GM15510 (cell line): ENCODE measurements around the gene NEU4.

Experiments
- POLR2A ChIP-seq: IDR thresholded peaks from 3 replicates; pipeline ENCODE4 v1.6.1; 2011; ENCODE audit warnings: borderline replicate concordance; ENCODE audit not compliant: insufficient read length; ENCODE audit errors: extremely low read depth

The NEU4 gene

DNA sequence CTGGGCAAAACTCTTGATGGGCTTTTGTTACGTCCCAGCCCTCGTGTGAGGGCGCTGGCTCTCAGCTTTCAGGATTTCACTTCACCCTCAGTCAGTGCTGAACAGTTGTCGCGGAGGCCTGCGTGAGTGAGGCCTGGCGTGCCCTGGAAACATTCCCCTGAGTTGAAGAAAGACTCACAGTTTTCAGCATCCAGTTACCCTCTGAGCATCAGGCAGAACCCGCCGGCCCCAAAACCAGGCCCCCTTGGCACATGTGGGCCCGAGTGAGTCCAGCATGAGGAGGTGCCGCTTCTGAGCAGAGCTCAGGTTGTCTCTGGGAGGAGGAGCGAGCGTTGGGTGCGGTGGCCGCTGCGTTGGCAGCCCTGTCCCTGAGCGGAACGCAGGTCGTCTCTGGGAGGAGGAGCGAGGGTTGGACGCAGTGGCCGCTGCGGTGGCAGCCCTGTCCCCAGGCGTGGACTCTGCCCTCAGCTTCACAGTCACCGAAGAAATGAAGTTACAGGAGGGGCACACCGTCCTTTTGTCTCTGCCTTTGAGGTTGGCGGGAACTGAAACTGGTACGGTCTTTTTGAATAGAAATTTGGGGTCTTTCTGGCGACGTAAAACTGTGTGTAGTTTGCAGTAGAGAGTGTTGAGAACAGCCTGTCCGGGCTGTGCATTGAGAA lies at the start of gene NEU4:
Gene NEU4, plus strand, starts transcription at position 473 of the 662 bp plus-strand sequence. CDS start 5,292 bp downstream, outside the sequence.
- TF ChIP-seq POLR2A = no peak

DNA sequence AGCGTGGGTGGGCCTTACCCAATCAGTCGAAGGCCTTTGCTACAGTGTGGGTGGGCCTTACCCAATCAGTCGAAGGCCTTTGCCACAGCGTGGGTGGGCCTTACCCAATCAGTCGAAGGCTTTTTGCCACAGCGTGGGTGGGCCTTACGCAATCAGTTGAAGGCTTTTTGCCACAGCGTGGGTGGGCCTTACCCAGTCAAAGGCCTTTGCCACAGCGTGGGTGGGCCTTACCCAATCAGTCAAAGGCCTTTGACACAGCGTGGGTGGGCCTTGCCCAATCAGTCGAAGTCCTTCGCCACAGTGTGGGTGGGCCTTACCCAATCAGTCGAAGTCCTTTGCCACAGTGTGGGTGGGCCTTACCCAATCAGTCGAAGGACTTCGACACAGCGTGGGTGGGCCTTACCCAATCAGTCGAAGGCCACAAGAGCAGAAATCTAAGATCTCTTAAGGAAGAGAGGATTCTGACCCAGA lies 48.7 kb upstream of the NEU4 start:
- no peak for TF ChIP-seq POLR2A

- no peak for TF ChIP-seq POLR2A
Observed at GRCh38 chr2:241762321-241762932, 46.6 kb upstream of the NEU4 start.

DNA sequence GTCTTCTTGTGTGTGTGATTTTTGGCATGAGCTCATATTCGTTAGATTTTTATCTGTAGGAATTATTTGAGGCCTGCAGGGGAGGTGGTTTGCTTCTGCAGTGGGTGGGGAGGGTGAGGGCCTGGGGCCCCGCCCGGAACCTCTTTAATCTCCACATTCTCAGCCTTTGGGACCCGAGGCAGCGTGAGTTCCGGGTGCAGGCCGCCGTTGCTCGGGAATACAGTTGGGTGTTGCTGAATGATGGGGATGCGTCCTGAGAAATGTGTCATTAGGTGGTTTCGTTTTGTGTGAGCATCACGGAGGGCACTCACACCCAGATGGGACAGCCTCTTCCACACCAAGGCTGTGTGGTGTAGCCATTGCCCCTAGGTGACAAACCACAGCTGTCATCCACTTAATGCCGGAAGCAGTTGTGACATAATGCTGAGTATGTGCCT lies 46.0 kb upstream of the NEU4 start:
- no peak for TF ChIP-seq POLR2A

- TF ChIP-seq POLR2A = no peak
Observed at GRCh38 chr2:241763551-241764274, 45.3 kb upstream of the NEU4 start.

DNA sequence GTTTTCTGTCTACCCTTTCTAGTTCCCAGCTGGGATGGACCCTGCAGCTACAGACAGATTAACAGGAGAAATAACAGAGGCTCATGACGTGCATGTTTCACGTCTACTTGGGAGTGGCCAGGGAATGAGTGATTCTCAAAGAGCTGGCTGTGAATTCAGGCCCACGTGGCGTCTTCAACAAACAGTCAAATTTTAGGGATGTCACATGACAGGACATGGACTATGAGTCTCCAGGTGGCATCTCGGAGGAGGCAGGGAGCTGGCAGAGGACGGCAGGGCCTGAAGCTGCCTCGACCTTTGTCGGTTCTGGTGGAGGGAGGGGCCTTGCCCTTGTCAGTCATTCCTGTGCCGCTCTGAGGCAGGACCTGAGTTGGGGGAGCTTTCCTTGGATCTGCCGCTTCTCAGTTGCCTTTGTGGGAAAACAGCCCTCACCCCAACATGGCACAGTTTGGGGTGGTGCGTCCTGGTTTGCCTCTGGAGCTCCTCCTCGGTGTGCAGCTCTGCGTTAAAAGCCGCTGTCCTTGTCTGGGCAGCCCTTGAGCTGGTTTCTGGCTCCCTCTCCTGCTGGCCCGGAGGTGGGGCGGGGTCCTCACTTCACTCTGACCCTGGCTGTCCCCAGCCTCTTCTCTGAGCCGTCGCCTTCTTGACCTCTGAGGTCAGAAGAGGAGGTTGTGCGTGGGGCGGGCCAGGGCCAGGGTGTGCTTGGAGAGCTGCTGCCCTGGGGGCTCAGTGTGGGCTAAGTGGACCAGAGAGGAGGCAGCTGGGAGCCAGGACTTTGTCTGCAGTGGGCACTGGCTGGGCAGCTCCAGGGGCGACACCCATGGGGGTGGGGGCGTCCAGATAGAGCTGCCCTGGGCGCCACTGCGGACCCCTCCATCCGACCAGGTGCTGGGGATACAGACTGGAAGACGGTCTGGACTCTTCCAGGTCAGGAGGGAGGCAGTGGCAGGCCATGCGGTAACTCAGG lies 44.4 kb upstream of the NEU4 start:
- no peak for TF ChIP-seq POLR2A

GRCh38 chr2:241767464-241768250 lies 41.3 kb upstream of the NEU4 start:
- TF ChIP-seq POLR2A = no peak

GRCh38 chr2:241768251-241768711 lies 40.7 kb upstream of the NEU4 start:
- no peak for TF ChIP-seq POLR2A

DNA sequence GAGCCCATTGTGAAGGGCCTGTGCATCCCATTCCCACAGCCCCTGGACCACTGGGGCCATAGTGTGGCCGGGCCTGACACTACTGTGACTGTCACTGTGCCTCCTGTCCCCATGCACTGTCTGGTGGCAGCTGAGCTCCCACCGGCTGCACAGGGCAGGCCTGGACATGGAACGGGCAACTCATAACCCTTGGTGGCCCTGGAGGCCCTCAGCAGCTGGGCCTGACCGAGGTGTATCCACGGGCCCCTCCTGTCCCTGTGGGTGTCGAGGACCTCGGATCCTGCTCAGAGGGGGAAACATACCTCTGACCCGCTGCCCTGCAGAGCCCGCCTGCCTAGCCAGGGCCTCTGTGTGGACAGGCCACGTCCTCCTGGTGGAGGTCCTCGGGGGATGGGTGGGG lies 40.1 kb upstream of the NEU4 start:
- TF ChIP-seq POLR2A = no peak

- TF ChIP-seq POLR2A = no peak
Observed at GRCh38 chr2:241769819-241770184, 39.2 kb upstream of the NEU4 start.

DNA sequence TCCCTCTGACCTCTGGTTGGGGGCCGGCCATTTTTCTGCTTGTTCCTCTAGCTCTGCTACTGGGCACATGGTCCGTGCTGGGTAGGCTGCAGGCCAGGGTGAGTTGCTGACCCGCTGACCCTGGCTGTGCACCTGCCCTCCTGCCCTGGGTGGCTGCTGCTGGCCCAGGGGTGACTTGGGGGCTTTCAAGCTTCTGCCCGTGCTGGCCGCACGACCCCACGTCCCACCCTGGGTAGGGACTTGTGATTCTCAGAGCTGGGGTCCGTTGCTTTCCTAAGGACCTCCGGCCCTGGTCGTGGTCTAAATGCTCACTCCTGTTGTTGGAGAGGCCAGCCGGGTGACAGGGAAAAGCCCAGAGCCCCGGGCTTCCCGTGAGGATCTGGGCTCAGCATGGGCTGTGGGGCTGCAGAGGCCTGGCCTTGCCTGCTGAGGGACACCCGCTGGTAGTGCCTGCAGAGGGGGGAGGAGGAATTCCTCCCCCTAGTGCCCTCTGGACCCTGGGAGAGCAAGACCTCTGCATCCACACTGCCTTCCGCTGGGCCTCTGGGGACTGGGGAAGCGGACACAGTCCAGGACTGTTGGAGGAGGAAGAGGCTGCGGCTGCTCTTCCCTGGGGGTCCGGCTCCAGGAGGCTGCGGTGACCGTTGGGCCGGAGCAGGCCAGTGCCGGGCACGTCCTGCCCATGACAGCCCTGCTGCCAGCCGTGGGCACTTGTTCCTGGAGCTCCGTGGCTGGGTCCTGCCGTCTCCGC lies 38.6 kb upstream of the NEU4 start:
- TF ChIP-seq POLR2A = no peak

DNA sequence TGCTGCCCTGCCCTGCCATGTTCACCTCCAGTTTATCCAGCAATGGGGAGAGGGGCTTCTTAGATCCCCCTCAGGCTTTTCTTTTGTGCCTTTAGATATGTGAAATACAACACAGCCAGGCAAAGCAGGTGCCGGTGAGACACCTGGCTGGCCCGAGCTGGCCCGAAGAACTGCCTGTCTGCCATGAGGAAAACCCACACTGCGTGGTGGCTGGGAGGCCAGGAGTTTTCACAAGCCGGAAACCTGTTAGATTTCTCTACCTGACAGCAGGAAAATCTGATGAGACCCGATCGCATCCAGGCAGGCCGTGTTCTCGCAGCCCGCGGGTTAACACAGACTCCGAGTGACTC lies 38.1 kb upstream of the NEU4 start:
- TF ChIP-seq POLR2A = no peak
